CD4-positive, CD25-positive, alpha-beta regulatory T cell (primary cell): ENCODE measurements around the gene GMDS. TPM values are rescaled to one million over a fixed set of nuclear protein-coding genes. Genes with fewer than 3 reads are reported as not detected.

Experiments used
- ATAC-seq, 2 donors: fragments of 150-1000 bp; cut with Tn5 transposase; one replicate each; pipeline ENCODE4 v1.10.0; 2021; ENCODE audit warnings: low read depth in 2 of 2, moderate number of reproducible peaks in 2 of 2, moderate library complexity in 1 of 2
- DNase-seq, 3 donors: peaks; one replicate each; pipeline versions ENCODE4 v3.0.0 to v3.0.0-alpha.2; 2012 to 2022; ENCODE audit warnings: mixed read lengths in 1 of 3
- H3K27ac ChIP-seq: one replicate; pipeline ENCODE4 v1.7.0; 2013; ENCODE audit warnings: mild to moderate bottlenecking, low read length; ENCODE audit not compliant: insufficient read depth, poor library complexity, severe bottlenecking
- H3K27me3 ChIP-seq: one replicate; pipeline ENCODE4 v1.7.0; 2013; ENCODE audit warnings: low read length; ENCODE audit not compliant: control insufficient read depth, insufficient read depth
- H3K36me3 ChIP-seq: one replicate; pipeline ENCODE4 v1.7.0; 2013; ENCODE audit warnings: mild to moderate bottlenecking, low read length, moderate library complexity; ENCODE audit not compliant: control insufficient read depth, insufficient read depth
- H3K4me1 ChIP-seq: 2 replicates; pipeline ENCODE4 v1.7.0; 2013; ENCODE audit warnings: mild to moderate bottlenecking, low read length; ENCODE audit not compliant: insufficient read depth, control insufficient read depth, poor library complexity, severe bottlenecking
- H3K4me3 ChIP-seq: one replicate; pipeline ENCODE4 v1.7.0; 2013; ENCODE audit warnings: low read depth, mild to moderate bottlenecking, low read length, moderate library complexity
- H3K9me3 ChIP-seq, 2 experiments: 1 replicate in 1 of 2; 2 replicates in 1 of 2; pipeline ENCODE4 v1.7.0; 2013; ENCODE audit warnings: low read length in 2 of 2, mild to moderate bottlenecking in 1 of 2, moderate library complexity in 1 of 2; ENCODE audit not compliant: control insufficient read depth in 2 of 2
- H3K27ac Mint-ChIP-seq, 3 donors: one replicate each; pipeline ENCODE4 v1.8.0; 2020 to 2022; ENCODE audit warnings: mild to moderate bottlenecking in 3 of 3, mixed read lengths in 3 of 3, moderate library complexity in 2 of 3
- H3K27me3 Mint-ChIP-seq: one replicate; pipeline ENCODE4 v1.8.0; 2022; ENCODE audit warnings: mild to moderate bottlenecking, mixed read lengths
- H3K36me3 Mint-ChIP-seq: one replicate; pipeline ENCODE4 v1.8.0; 2020; ENCODE audit warnings: mixed read lengths
- H3K4me1 Mint-ChIP-seq, 4 donors: one replicate each; pipeline ENCODE4 v1.8.0; 2020 to 2022; ENCODE audit warnings: mixed read lengths in 4 of 4, mild to moderate bottlenecking in 1 of 4
- H3K4me3 Mint-ChIP-seq, 4 donors: one replicate each; pipeline ENCODE4 v1.8.0; 2020 to 2022; ENCODE audit warnings: mild to moderate bottlenecking in 4 of 4, mixed read lengths in 4 of 4, moderate library complexity in 3 of 4
- H3K9me3 Mint-ChIP-seq, 7 donors: one replicate each; pipeline ENCODE4 v1.8.0; 2020 to 2022; ENCODE audit warnings: mixed read lengths in 7 of 7, mild to moderate bottlenecking in 3 of 7, moderate library complexity in 2 of 7
- polyA plus RNA-seq, 4 donors: library from polyadenylated mRNA; unstranded; fragments of 300-500 nt; fragmentation: Illumina TruSeq; gene quantifications; one replicate each; pipeline ENCODE4 v1.2.3, GENCODE V29; 2021
- total RNA-seq: library from RNA; stranded (reverse); gene quantifications from one replicate; pipeline ENCODE4 v1.2.3, GENCODE V29; 2022

The GMDS gene
- total and polyA plus RNA-seq, 5 donors from 2014 or later: 17.5 to 23.9 (median 20.2) TPM

DNA sequence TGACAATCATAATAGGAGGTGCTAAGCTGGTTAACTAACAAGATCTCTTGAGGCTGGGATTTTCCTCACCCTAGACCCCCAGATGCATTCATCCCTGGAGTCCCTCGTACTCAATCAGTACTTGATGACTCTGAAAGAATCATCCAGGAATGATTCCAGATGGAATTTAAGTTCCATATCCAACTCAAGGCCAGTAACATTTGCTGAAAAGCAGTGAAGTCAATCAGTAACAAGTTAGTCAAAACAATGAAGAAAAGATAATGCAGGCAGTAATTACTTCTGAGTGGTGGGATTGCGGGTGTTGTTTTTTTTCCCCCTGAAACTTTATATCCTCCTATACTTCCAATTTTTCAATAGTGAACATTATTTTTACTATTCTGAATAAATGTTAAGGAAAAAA is 18.6 kb downstream of the GMDS start:
- Histone ChIP-seq H3K27me3 (no peaks in the 10 kb centered on the region), H3K27ac (no peak overlapping the region), H3K4me1 (peaks cover 6% of the 10 kb centered on the region), H3K4me3 (no peak overlapping the region), H3K9me3 (no peaks in the 10 kb centered on the region), H3K36me3 (no peaks in the 10 kb centered on the region)
- H3K4me3 Mint-ChIP-seq: no peak overlapping the region
- no peaks in the 10 kb centered on the region for H3K27me3 Mint-ChIP-seq
- no peak for DNase-seq
- no peaks in the 10 kb centered on the region for H3K36me3 Mint-ChIP-seq
- no peak for ATAC-seq
- no peaks in the 10 kb centered on the region for H3K9me3 Mint-ChIP-seq
- H3K27ac Mint-ChIP-seq: no peak overlapping the region
- peaks cover 24 to 34% (median 26%) of the 10 kb centered on the region in 4 donors for H3K4me1 Mint-ChIP-seq

DNA sequence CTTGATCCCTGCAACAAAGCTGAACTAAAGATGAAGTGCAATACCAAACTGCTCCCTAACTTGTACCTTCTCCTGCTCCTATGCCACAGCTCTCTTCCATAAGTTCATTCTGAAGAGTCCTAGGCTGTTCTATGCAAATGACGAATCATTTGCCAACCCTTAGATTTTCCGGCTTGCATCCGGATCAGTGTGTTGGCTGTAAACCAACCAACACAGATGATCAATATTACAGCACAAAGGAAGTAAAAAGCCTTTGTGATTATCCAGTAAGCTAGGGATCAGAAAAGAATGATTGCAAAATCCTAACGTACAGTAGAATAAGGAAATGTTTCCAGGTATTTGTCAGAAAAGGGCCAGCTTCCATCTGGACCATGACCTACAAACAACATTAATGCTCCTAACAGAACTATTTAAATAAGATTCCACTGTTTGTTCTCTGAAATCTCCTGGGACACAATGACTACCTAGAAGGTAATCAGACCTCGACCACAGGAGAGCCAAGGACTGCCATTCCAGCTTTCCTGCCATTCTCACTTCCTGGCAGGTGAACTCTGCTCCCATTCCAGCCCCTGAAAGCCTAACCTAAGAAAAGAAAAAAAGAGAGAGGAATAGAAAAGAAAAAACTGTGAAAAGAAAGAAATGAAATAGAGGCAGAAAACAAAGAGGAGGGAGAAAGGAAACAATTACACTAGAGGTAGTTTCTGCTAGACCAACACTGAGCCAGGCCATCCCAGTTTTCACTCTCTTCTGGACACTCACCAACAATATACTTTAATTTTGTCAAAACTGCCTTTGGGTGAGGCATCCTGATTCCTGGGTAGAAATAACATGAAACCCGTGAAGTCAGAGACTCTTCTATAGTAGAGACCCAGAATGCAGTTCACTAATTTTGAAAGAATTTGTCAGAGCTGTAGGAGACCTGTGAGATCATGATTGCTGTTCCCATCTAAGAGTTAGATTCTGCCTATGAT is 19.7 kb downstream of the GMDS start:
- peaks cover 21 to 33% (median 26%) of the 10 kb centered on the region in 4 donors for H3K4me1 Mint-ChIP-seq

DNA sequence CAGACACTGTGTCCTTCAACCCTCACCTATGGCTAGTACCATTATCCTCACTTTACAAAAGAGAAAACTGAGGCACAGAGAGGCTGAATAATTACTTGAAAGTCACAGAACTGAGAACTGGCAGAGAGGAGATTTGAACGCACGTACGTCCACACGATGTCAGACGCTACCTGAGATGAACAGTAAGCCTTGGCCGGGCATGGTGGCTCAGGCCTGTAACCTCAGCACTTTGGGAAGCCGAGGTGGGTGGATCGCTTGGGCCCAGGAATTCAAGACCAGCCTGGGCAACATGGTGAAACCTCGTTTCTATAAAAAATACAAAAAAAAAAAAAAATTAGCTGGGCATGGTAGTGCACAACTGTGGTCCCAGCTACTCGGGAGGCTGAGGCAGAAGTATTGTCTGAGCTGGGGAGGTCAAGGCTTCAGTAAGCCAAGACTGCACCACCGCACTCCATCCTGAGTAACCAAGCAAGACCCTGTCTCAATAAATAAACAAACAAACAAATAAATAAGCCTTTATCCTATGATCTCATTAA is 20.5 kb downstream of the GMDS start:
- H3K4me3 Mint-ChIP-seq: no peak overlapping the region

More for the DNA sequence above, 19.7 kb downstream of the GMDS start:
- no peak overlapping the region for H3K27ac ChIP-seq
- Mint-ChIP-seq H3K27me3 (no peaks in the 10 kb centered on the region), H3K27ac (peak overlapping the region in 1 of 3 donors; percentile 30), H3K9me3 (no peaks in the 10 kb centered on the region), H3K36me3 (no peaks in the 10 kb centered on the region), H3K4me3 (peak overlapping the region in 1 of 4 donors; percentile 20)
- H3K27me3 ChIP-seq: no peaks in the 10 kb centered on the region
- no peak for DNase-seq
- no peak overlapping the region for H3K4me3 ChIP-seq
- H3K36me3 ChIP-seq: no peaks in the 10 kb centered on the region
- peaks cover 6% of the 10 kb centered on the region for H3K4me1 ChIP-seq
- no peak for ATAC-seq
- no peaks in the 10 kb centered on the region for H3K9me3 ChIP-seq

DNA sequence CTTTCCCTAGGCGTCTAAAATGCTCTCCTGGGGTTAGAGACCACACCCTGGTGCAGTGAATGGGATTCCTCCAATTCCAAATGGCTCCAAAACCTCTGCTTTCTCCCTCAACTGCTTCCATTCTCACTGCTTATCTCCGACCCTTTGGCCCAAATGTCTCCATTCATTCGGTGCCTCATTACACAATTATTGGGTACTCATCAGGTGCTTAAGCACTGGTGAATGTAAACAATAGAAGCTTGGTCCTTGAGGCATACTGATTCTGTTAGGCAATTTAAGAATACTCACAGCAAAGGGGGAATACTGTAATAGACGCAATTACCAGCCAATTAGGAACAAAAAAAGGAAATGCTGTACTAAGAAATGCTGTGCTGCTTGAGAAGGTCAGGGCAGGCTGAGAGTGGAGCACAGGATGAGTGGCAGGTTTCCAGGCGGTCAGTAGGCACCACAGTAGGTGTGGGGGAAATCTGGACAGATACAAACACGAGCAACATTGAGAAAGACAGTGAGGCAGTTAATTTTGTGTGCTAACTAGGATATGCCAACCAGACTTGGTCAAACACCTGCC is 23.0 kb downstream of the GMDS start:
- H3K9me3 Mint-ChIP-seq: no peaks in the 10 kb centered on the region
- Histone ChIP-seq H3K4me1 (peaks cover 6% of the 10 kb centered on the region), H3K36me3 (no peaks in the 10 kb centered on the region), H3K27me3 (no peaks in the 10 kb centered on the region), H3K4me3 (peak overlapping the region; percentile 99), H3K9me3 (no peaks in the 10 kb centered on the region), H3K27ac (peak overlapping the region; percentile 27)
- DNase-seq (no peak), ATAC-seq (no peak)
- H3K27ac Mint-ChIP-seq: peak overlapping the region; percentile 27 to 94 (median 83)
- peak overlapping the region; percentile 71 to 95 (median 86) for H3K4me3 Mint-ChIP-seq
- no peaks in the 10 kb centered on the region for H3K27me3 Mint-ChIP-seq
- peaks cover 19 to 34% (median 23%) of the 10 kb centered on the region in 4 donors for H3K4me1 Mint-ChIP-seq
- no peaks in the 10 kb centered on the region for H3K36me3 Mint-ChIP-seq

More for the DNA sequence above, 20.5 kb downstream of the GMDS start:
- Mint-ChIP-seq H3K4me1 (peaks cover 19 to 33% (median 27%) of the 10 kb centered on the region in 4 donors), H3K27ac (no peak overlapping the region), H3K27me3 (no peaks in the 10 kb centered on the region), H3K9me3 (no peaks in the 10 kb centered on the region), H3K36me3 (no peaks in the 10 kb centered on the region)
- Histone ChIP-seq H3K4me3 (no peak overlapping the region), H3K4me1 (peaks cover 6% of the 10 kb centered on the region), H3K27ac (no peak overlapping the region), H3K27me3 (no peaks in the 10 kb centered on the region), H3K36me3 (no peaks in the 10 kb centered on the region), H3K9me3 (no peaks in the 10 kb centered on the region)
- no peak for DNase-seq
- ATAC-seq: no peak

DNA sequence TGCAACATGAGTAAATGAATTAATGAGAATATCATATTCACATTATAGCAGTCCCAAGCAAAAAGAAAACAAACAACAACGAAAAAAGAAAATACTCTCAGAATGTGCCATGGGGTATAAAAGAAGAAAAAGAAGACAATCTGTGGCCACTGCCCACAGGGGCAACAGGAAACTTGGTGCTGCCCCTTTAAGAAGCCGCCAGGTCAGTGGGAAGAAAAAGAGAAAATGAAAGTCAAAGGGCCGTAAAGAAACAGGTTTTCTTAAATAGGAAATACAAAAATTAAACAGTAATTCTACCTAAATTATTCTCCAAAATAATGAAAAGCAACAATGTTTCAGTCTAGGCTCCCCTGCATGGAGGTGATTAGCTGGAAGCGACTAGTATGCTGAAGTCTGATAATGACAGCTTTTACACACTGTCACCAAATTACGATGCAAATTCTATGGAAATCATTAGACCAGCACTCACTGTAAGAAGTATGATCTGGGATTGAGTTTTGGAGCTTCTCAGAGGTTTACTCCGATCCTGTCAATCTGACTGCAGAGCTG is 23.6 kb downstream of the GMDS start:
- Mint-ChIP-seq H3K27ac (peak overlapping the region; percentile 27 to 94 (median 83)), H3K36me3 (no peaks in the 10 kb centered on the region), H3K9me3 (no peaks in the 10 kb centered on the region), H3K27me3 (no peaks in the 10 kb centered on the region), H3K4me1 (peaks cover 19 to 34% (median 23%) of the 10 kb centered on the region in 4 donors), H3K4me3 (peak overlapping the region; percentile 71 to 95 (median 86))
- Histone ChIP-seq H3K4me3 (peak overlapping the region; percentile 99), H3K27ac (peak overlapping the region; percentile 27), H3K36me3 (no peaks in the 10 kb centered on the region), H3K27me3 (no peaks in the 10 kb centered on the region), H3K4me1 (peaks cover 6% of the 10 kb centered on the region), H3K9me3 (no peaks in the 10 kb centered on the region)
- ATAC-seq: no peak
- peak in 1 of 3 donors; percentile 62 for DNase-seq

DNA sequence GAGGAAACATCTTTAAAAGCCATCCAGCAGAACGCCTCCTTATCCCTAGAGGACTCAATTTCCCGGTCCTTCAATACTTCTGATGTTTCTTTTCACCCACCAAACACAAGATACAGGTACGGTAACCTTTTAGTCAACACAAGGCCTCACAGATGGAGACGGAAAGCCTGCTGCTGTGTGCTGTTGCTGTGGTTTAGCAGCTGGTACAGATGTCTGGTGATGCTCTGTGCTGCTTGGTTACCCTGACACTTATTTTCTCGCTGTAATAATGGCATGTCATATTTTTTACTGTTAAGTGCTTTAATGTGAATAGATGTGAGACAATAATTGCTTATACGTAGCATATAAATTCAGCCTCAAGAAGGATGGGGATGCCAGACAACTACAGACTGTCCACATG is 25.3 kb downstream of the GMDS start:
- Histone ChIP-seq H3K27ac (no peak overlapping the region), H3K9me3 (no peaks in the 10 kb centered on the region), H3K27me3 (no peaks in the 10 kb centered on the region), H3K36me3 (no peaks in the 10 kb centered on the region), H3K4me1 (peaks cover 6% of the 10 kb centered on the region), H3K4me3 (no peak overlapping the region)
- Mint-ChIP-seq H3K4me1 (peaks cover 13 to 35% (median 22%) of the 10 kb centered on the region in 4 donors), H3K27me3 (no peaks in the 10 kb centered on the region), H3K9me3 (no peaks in the 10 kb centered on the region), H3K36me3 (no peaks in the 10 kb centered on the region), H3K4me3 (peak overlapping the region in 1 of 4 donors; percentile 69), H3K27ac (peak overlapping the region in 1 of 3 donors; percentile 53)
- no peak for ATAC-seq
- no peak for DNase-seq

DNA sequence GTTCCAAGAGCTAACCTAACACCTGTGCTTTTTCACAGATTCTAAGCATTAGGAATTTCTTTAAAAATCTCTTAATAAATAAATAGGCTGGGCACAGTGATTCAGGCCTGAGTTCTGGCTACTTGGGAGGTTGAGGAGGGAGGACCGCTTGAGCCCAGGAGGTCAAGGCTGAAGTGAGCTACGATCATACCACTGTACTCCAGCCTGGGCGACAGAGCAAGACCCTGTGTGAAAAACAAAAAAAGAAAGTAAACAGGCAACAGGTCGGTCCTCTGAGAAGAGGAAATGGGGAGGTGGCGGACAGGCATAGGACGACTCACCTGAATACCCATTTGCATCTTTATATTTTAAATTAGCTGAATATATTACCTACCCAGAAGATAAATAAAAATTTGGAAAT is 26.5 kb downstream of the GMDS start:
- H3K27me3 Mint-ChIP-seq: no peaks in the 10 kb centered on the region
- no peak for ATAC-seq
- peaks cover 13 to 39% (median 26%) of the 10 kb centered on the region in 4 donors for H3K4me1 Mint-ChIP-seq

More for the DNA sequence above, 26.5 kb downstream of the GMDS start:
- peaks cover 6% of the 10 kb centered on the region for H3K4me1 ChIP-seq
- H3K4me3 ChIP-seq: no peak overlapping the region
- peaks cover 2% of the 10 kb centered on the region for H3K36me3 Mint-ChIP-seq
- no peaks in the 10 kb centered on the region for H3K9me3 ChIP-seq
- DNase-seq: no peak
- H3K4me3 Mint-ChIP-seq: no peak overlapping the region
- peaks cover 0 to 2% (median 0%) of the 10 kb centered on the region in 7 donors for H3K9me3 Mint-ChIP-seq
- H3K27ac Mint-ChIP-seq: no peak overlapping the region
- no peak overlapping the region for H3K27ac ChIP-seq
- no peaks in the 10 kb centered on the region for H3K27me3 ChIP-seq
- no peaks in the 10 kb centered on the region for H3K36me3 ChIP-seq
